ENCODE measurements around the gene AGPS.

GRCh38 chr2:177464549-177464948 lies 72.0 kb downstream of the AGPS start:
- TF ChIP-seq POLR2A (IDR thresholded peaks at IDR 0.05) (no peak), CTCF (IDR thresholded peaks at IDR 0.05) (no peak)
